ENCODE results near the gene ACER1. TPM values are rescaled to one million over a fixed set of nuclear protein-coding genes. Genes with fewer than 3 reads are reported as not detected.
"Not testable (repeated sequence)": the region's sequence is repeated elsewhere in the genome, so short reads cannot be mapped to it uniquely, and the experiment has no call there.

The ACER1 gene
- total RNA-seq, 4 donors from 2014 or later: 56.9 to 135 (median 86.2) TPM

DNA sequence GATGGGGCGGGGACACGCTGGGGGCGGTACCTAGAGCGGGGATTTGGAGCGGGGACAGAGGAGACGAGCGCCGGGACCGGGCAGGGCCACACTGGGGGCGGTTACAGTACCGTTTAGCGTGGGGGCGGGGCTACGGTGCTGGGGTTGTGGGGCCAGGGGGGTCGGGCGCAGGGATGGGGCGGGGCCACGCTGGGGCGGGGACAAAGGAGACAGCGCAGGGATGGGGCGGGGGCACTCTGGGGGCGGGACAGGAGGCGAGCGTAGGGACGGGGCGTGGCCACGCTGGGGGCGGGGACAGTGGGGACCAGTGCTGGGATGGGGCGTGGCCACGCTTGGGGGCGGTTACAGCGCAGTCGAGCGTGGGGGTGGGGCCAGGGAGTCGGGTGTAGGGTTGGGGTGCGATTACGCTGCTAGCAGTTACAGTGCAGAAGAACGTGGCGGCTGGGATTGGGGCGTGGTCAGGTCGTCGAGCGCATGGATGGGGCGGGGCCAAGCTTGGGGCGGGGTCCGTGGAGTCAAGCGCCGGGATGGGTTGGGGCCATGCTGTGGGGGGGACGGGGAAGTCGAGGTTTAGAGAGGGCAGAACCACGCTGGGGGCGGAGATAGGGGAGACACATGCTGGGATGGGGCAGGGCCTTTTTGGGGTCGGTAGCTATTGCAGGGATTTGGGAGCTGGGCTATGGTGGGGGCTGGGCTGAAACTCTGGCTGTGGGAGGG, 39.8 kb upstream of the ACER1 start:
- H3K4me3 ChIP-seq (ENCODE audit: low read depth, poor library complexity, severe bottlenecking): peak overlapping the region; percentile 80
- DNase-seq (ENCODE audit: low spot score in 2 of 2): peak; percentile 98 to 100
- WGBS, 2 donors: 1 to 2% methylated on average over 49 to 53 of the region's 53 CpGs
- intact Hi-C loops (cut with DNase I; ENCODE audit: low total_unique reads): no loop called here
- TF ChIP-seq, protein P1, sequence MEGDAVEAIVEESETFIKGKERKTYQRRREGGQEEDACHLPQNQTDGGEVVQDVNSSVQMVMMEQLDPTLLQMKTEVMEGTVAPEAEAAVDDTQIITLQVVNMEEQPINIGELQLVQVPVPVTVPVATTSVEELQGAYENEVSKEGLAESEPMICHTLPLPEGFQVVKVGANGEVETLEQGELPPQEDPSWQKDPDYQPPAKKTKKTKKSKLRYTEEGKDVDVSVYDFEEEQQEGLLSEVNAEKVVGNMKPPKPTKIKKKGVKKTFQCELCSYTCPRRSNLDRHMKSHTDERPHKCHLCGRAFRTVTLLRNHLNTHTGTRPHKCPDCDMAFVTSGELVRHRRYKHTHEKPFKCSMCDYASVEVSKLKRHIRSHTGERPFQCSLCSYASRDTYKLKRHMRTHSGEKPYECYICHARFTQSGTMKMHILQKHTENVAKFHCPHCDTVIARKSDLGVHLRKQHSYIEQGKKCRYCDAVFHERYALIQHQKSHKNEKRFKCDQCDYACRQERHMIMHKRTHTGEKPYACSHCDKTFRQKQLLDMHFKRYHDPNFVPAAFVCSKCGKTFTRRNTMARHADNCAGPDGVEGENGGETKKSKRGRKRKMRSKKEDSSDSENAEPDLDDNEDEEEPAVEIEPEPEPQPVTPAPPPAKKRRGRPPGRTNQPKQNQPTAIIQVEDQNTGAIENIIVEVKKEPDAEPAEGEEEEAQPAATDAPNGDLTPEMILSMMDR (IDR thresholded peaks at IDR 0.05): no peak

- 0 to 3% methylated on average over 9 to 40 of the region's 47 CpGs for WGBS, 2 donors
- peak within 1 kb of the TSS; percentile 80 for H3K4me3 ChIP-seq (ENCODE audit: low read depth, poor library complexity, severe bottlenecking)
- intact Hi-C loops (cut with DNase I; ENCODE audit: low total_unique reads): no loop called here
- DNase-seq (ENCODE audit: low spot score in 2 of 2): peak; percentile 99 to 100
- TF ChIP-seq, protein P1 (IDR thresholded peaks at IDR 0.05): no peak
- TF ChIP-seq POLR2A (IDR thresholded peaks at IDR 0.05): no peak
Observed at GRCh38 chr19:6372594-6373095, 39.2 kb upstream of the ACER1 start, which contains the start of gene ALKBH7. Gene ALKBH7, plus strand, starts transcription at chr19:6372794. Its CDS starts 27 bp downstream, at chr19:6372821.

DNA sequence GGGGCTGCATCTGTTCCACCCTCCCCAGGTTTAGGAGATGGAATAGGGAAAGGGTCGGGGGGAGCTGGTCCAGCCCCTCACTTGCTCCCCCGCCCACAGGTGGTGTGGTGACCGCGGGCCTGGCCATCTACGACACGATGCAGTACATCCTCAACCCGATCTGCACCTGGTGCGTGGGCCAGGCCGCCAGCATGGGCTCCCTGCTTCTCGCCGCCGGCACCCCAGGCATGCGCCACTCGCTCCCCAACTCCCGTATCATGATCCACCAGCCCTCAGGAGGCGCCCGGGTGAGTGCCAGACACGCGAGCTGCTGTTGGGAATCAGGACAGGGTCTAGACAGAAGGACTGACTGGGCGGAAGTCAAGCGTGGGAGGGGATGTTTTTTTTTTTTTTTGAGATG, 30.9 kb upstream of the ACER1 start:
- H3K4me3 ChIP-seq (ENCODE audit: low read depth, poor library complexity, severe bottlenecking): no peak overlapping the region
- no peak for DNase-seq (ENCODE audit: low spot score in 2 of 2)
- no peak for TF ChIP-seq POLR2A (IDR thresholded peaks at IDR 0.05)
- TF ChIP-seq, protein P1 (IDR thresholded peaks at IDR 0.05): no peak
- intact Hi-C loops (cut with DNase I; ENCODE audit: low total_unique reads): no loop called here
- 94 to 98% methylated on average over 21 of the region's 21 CpGs for WGBS, 2 donors

GRCh38 chr19:6362351-6362801, 29.0 kb upstream of the ACER1 start:
- peak overlapping the region; percentile 56 for H3K4me3 ChIP-seq (ENCODE audit: low read depth, poor library complexity, severe bottlenecking)
- no peak for TF ChIP-seq POLR2A (IDR thresholded peaks at IDR 0.05)
- TF ChIP-seq, protein P1 (IDR thresholded peaks at IDR 0.05): no peak
- intact Hi-C loops (cut with DNase I; ENCODE audit: low total_unique reads): no loop called here
- WGBS, 2 donors: 18 to 26% methylated on average over 11 of the region's 11 CpGs
- DNase-seq (ENCODE audit: low spot score in 2 of 2): no peak

DNA sequence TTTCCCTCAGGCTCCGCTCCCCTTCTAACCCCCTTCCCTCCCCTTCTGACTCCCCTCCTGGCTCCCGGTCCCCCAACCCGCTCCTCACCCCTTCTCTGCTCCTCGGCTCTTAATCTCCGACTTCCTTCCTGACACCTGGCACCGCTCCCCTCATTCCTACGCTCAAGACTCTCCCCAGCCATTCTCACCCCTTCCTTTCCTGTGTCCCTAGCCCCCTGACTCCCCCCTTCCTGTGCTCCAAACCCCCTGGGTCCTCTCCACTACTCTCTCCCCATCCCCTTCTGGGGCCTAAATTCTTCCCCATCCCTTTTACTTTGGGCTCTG, 28.6 kb upstream of the ACER1 start:
- H3K4me3 ChIP-seq (ENCODE audit: low read depth, poor library complexity, severe bottlenecking): peak overlapping the region; percentile 56
- WGBS, 2 donors: 0 to 3% methylated on average over 7 of the region's 7 CpGs
- no peak for DNase-seq (ENCODE audit: low spot score in 2 of 2)
- no peak for TF ChIP-seq POLR2A (IDR thresholded peaks at IDR 0.05)
- intact Hi-C loops (cut with DNase I; ENCODE audit: low total_unique reads): no loop called here

- 91 to 96% methylated on average over 10 of the region's 10 CpGs for WGBS, 2 donors
- H3K4me3 ChIP-seq (ENCODE audit: low read depth, poor library complexity, severe bottlenecking); intact Hi-C loops (cut with DNase I; ENCODE audit: low total_unique reads); DNase-seq (ENCODE audit: low spot score in 2 of 2): not testable (repeated sequence)
Observed at GRCh38 chr19:6360857-6361216, 27.4 kb upstream of the ACER1 start.

DNA sequence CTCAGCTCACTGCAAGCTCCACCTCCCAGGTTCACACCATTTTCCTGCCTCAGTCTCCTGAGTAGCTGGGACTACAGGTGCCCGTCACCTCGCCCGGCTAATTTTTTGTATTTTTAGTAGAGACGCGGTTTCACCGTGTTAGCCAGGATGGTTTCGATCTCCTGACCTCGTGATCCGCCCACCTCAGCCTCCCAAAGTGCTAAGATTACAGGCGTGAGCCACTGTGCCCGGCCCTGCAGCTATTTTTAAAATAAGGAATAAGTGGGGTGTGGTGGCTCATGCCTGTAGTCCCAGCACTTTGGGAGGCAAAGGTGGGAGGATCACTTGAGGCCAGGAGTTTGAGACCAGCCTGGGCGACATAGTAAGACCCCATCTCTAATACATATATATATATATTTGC, 27.0 kb upstream of the ACER1 start:
- intact Hi-C loops (cut with DNase I; ENCODE audit: low total_unique reads); DNase-seq (ENCODE audit: low spot score in 2 of 2); H3K4me3 ChIP-seq (ENCODE audit: low read depth, poor library complexity, severe bottlenecking): not testable (repeated sequence)
- 94 to 95% methylated on average over 12 of the region's 12 CpGs for WGBS, 2 donors

All from lower leg skin (tissue), 4 donors.